Measurements from ENCODE around the gene NSG2. TPM values are rescaled to one million over a fixed set of nuclear protein-coding genes. Genes with fewer than 3 reads are reported as not detected.
"Not testable (repeated sequence)": the region's sequence is repeated elsewhere in the genome, so short reads cannot be mapped to it uniquely, and the experiment has no call there.

Gene NSG2
- total and polyA plus RNA-seq, 3 experiments from 2014 or later, result not detected

DNA sequence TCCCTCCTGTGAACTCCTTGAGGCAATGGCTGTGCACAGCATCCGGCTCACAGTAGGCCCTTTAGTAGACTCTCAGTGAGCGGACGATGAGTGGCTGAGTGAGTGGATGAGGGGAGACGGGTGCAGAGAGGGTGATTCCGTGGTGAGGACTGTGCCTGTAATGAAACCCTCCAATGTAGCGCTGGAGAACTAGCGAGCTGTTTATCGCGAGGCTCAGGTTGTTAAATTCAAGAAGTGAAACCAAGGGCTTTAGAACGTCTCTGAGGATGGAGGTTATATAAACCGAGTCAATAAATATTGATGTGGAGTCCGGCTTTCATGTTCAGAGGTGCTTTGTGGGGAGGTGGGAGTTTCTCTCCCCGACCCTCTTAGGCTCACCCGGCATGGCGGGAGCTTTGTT, 53.2 kb downstream of the NSG2 start:
- Histone ChIP-seq H3K36me3 (ENCODE audit: insufficient read depth, low read length) (no peaks in the 10 kb centered on the region), H3K4me1 (ENCODE audit: insufficient read depth, low read length) (no peaks in the 10 kb centered on the region), H3K27me3 (ENCODE audit: insufficient read depth, low read length, poor library complexity, severe bottlenecking) (no peaks in the 10 kb centered on the region), H3K4me3 (ENCODE audit: low read length) (no peak overlapping the region), H3K9me3 (ENCODE audit: low read length) (no peaks in the 10 kb centered on the region), H3K27ac (ENCODE audit: low read depth, low read length) (no peak overlapping the region)
- Mint-ChIP-seq H3K36me3 (no peaks in the 10 kb centered on the region), H3K4me1 (no peaks in the 10 kb centered on the region), H3K27me3 (peaks cover 0 to 2% of the 10 kb centered on the region in 2 donors), H3K4me3 (no peak overlapping the region), H3K9me3 (peaks cover 0 to 2% (median 0%) of the 10 kb centered on the region in 5 donors), H3K27ac (no peak overlapping the region)
- DNase-seq, result no peak
- ChIA-PET POLR2A (no interaction called here), CTCF (no interaction called here)

DNA sequence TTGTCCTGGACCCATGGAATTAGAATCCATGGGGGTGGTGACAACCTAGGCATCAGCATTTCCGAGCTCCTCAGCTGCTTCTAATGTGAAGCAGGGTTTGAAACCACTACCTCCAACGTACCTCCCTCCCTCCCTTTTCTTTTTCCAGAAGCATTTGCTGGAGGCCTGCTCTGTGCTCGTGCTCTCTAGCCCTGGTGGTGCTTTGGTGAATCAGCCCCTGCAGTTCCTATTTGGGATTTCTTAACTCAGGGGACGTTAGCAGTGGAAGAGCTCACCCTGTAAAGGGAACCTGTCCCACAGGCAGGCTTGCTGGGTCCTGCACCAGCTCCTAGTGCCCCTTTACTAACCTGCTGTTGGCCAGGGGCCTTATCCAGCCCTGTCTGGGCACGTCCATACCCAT, 55.0 kb downstream of the NSG2 start:
- Mint-ChIP-seq H3K27me3 (peaks cover 0 to 2% of the 10 kb centered on the region in 2 donors), H3K4me3 (no peak overlapping the region), H3K4me1 (no peaks in the 10 kb centered on the region), H3K27ac (no peak overlapping the region), H3K36me3 (no peaks in the 10 kb centered on the region), H3K9me3 (peaks cover 0 to 2% (median 0%) of the 10 kb centered on the region in 5 donors)
- ChIA-PET CTCF (no interaction called here), POLR2A (no interaction called here)
- Histone ChIP-seq H3K4me3 (ENCODE audit: low read length) (no peak overlapping the region), H3K27ac (ENCODE audit: low read depth, low read length) (no peak overlapping the region), H3K4me1 (ENCODE audit: insufficient read depth, low read length) (no peaks in the 10 kb centered on the region), H3K27me3 (ENCODE audit: insufficient read depth, low read length, poor library complexity, severe bottlenecking) (no peaks in the 10 kb centered on the region), H3K9me3 (ENCODE audit: low read length) (no peaks in the 10 kb centered on the region), H3K36me3 (ENCODE audit: insufficient read depth, low read length) (no peaks in the 10 kb centered on the region)
- DNase-seq, result no peak

DNA sequence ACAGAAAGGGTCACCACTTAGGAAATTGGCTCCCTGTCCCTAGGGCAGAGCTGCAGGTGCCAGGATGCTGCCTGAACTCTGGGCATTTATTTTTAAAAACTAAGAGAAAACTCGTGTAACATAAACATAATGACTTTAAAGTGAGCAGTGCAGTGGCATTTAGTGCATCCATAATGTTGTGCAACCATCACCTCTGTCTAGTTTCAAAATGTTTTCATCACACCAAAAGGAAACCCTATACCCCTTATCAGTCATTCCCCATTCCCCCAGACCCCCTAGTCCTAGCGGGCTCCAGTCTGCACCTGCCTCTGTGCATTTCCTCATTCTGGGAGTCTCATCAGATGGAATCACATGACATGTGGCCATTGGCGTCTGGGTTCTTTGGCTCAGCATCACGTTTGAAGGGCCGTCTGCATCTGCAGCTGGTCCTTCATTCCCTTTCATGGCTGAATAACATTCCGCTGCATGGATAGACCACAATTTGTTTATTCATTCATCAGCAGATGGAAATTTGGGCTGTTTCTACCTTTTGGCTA, 55.8 kb downstream of the NSG2 start:
- peaks cover 0 to 2% of the 10 kb centered on the region in 2 donors for H3K27me3 Mint-ChIP-seq
- Histone ChIP-seq H3K4me3 (ENCODE audit: low read length) (no peak overlapping the region), H3K36me3 (ENCODE audit: insufficient read depth, low read length) (no peaks in the 10 kb centered on the region), H3K9me3 (ENCODE audit: low read length) (no peaks in the 10 kb centered on the region), H3K27ac (ENCODE audit: low read depth, low read length) (no peak overlapping the region), H3K27me3 (ENCODE audit: insufficient read depth, low read length, poor library complexity, severe bottlenecking) (no peaks in the 10 kb centered on the region), H3K4me1 (ENCODE audit: insufficient read depth, low read length) (no peaks in the 10 kb centered on the region)
- H3K36me3 Mint-ChIP-seq, result no peaks in the 10 kb centered on the region
- no peak overlapping the region for H3K4me3 Mint-ChIP-seq
- DNase-seq, result no peak
- no peak overlapping the region for H3K27ac Mint-ChIP-seq
- H3K9me3 Mint-ChIP-seq, result peaks cover 0 to 2% (median 0%) of the 10 kb centered on the region in 5 donors
- CTCF ChIA-PET, result no interaction called here
- POLR2A ChIA-PET, result no interaction called here
- no peaks in the 10 kb centered on the region for H3K4me1 Mint-ChIP-seq

DNA sequence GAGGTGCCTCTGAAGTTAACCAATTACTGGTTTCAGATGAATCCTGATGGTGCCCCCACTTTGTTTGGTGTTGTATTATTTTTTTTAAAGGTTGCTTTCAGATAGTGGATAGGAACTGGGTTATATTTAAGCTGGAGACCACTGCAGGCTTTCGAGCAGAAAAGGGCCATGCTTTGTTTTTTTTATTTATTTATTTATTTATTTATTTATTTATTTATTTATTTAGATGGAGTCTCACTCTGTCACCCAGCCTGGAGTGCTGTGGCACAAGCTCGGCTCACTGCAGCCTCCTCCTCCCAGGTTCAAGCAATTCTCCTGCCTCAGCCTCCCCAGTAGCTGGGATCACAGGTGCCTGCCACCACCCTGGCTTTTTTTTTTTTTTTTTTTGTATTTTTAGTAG, 57.1 kb downstream of the NSG2 start:
- H3K27me3 Mint-ChIP-seq; H3K36me3 ChIP-seq (ENCODE audit: insufficient read depth, low read length); H3K27ac ChIP-seq (ENCODE audit: low read depth, low read length); CTCF ChIA-PET; H3K36me3 Mint-ChIP-seq; H3K9me3 Mint-ChIP-seq; H3K27me3 ChIP-seq (ENCODE audit: insufficient read depth, low read length, poor library complexity, severe bottlenecking); H3K4me1 Mint-ChIP-seq; POLR2A ChIA-PET; H3K27ac Mint-ChIP-seq; H3K4me3 ChIP-seq (ENCODE audit: low read length); H3K4me3 Mint-ChIP-seq; H3K9me3 ChIP-seq (ENCODE audit: low read length); DNase-seq; H3K4me1 ChIP-seq (ENCODE audit: insufficient read depth, low read length): not testable (repeated sequence)

DNA sequence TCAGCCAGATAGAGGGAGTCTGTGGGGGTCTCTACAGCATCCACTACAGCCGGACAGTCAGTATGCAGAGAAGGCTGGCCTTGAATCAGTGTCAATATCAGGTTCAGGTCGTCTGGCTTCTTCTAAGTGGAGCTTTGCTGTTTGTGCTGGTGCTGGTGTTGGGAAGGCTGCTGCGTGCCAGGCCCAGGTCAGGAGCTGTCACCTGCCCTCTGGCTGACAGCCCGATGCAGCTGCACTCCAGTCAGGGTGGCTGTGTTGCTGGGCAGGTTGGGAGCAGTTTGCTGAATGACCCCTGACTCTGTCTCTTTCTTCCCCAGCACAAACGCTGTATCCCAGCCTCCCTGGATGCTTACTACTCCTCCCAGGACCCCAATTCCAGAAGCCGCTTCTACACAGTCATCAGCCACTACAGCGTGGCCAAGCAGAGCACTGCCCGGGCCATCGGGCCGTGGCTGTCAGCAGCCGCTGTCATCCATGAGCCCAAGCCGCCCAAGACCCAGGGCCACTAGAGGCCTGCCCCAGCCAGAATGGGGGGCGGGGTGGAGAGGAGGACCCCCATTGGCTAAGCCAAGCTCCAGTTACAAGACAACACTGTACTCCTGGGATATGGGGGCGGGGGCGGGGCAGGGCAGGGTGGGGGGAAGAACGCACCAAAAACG, 61.6 kb downstream of the NSG2 start:
- Histone ChIP-seq H3K27me3 (ENCODE audit: insufficient read depth, low read length, poor library complexity, severe bottlenecking) (no peaks in the 10 kb centered on the region), H3K36me3 (ENCODE audit: insufficient read depth, low read length) (no peaks in the 10 kb centered on the region), H3K4me1 (ENCODE audit: insufficient read depth, low read length) (no peaks in the 10 kb centered on the region), H3K27ac (ENCODE audit: low read depth, low read length) (no peak overlapping the region), H3K9me3 (ENCODE audit: low read length) (no peaks in the 10 kb centered on the region), H3K4me3 (ENCODE audit: low read length) (no peak overlapping the region)
- H3K36me3 Mint-ChIP-seq, result no peaks in the 10 kb centered on the region
- H3K27ac Mint-ChIP-seq, result no peak overlapping the region
- H3K4me1 Mint-ChIP-seq, result no peaks in the 10 kb centered on the region
- DNase-seq, result no peak
- H3K27me3 Mint-ChIP-seq, result peaks cover 0 to 1% of the 10 kb centered on the region in 2 donors
- H3K4me3 Mint-ChIP-seq, result no peak overlapping the region
- POLR2A ChIA-PET, result no interaction called here
- CTCF ChIA-PET, result no interaction called here
- H3K9me3 Mint-ChIP-seq, result no peaks in the 10 kb centered on the region

DNA sequence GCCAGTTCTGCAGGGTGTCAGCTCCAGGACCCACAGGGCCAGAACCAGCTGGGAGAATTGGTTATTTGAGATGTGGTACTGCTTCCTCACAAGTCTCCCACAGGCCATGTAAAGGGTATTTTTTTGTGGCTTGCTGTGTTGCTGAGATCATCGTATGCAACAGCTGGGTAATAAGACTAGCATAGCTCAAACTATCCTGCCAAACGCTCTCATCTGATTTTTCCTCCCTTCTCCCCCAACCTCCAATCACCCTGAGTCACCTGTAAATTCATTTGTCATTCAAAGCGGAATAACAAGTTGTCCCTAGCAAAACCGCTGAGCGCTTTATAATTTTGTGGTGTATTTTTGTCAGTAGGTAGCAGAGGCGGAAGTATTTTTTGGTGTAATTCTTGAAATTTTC, 63.2 kb downstream of the NSG2 start:
- H3K9me3 Mint-ChIP-seq, result no peaks in the 10 kb centered on the region
- H3K27ac ChIP-seq (ENCODE audit: low read depth, low read length), result no peak overlapping the region
- no peaks in the 10 kb centered on the region for H3K36me3 Mint-ChIP-seq
- ChIA-PET POLR2A (no interaction called here), CTCF (no interaction called here)
- DNase-seq, result no peak
- H3K27me3 ChIP-seq (ENCODE audit: insufficient read depth, low read length, poor library complexity, severe bottlenecking), result no peaks in the 10 kb centered on the region
- H3K27me3 Mint-ChIP-seq, result peaks cover 0 to 1% of the 10 kb centered on the region in 2 donors
- no peaks in the 10 kb centered on the region for H3K9me3 ChIP-seq (ENCODE audit: low read length)
- no peaks in the 10 kb centered on the region for H3K4me1 ChIP-seq (ENCODE audit: insufficient read depth, low read length)
- no peak overlapping the region for H3K27ac Mint-ChIP-seq
- H3K4me1 Mint-ChIP-seq, result no peaks in the 10 kb centered on the region
- no peaks in the 10 kb centered on the region for H3K36me3 ChIP-seq (ENCODE audit: insufficient read depth, low read length)
- no peak overlapping the region for H3K4me3 ChIP-seq (ENCODE audit: low read length)
- H3K4me3 Mint-ChIP-seq, result no peak overlapping the region

DNA sequence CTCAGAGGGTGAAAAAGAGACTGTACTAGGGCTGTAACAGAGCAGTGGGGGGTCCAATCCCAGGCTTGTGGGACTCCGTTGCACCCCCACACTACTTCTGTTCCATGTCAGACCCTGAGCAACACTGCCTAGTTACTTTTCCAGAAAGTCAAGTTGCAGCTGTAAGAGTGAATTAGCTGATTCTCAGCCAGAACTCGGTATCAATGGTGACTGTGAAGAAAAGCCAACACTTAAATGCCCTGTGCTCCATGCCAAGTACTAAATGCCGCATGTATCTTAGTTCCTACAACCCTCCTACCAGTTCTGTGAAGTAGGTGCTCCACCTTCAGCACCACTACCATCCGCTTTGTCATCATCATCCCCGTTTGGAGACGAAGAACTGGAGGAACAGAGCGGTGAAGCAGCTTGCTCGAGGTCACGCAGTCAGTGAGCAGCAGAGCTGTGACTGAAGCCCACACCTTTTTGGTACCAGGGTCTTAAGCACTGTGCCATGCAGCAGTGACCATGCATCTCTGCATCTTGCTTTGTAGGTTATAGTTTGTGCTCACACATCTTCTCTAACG, 64.3 kb downstream of the NSG2 start:
- H3K27ac ChIP-seq (ENCODE audit: low read depth, low read length), result no peak overlapping the region
- Mint-ChIP-seq H3K4me3 (no peak overlapping the region), H3K4me1 (no peaks in the 10 kb centered on the region), H3K36me3 (no peaks in the 10 kb centered on the region), H3K9me3 (no peaks in the 10 kb centered on the region), H3K27me3 (peaks cover 0 to 1% of the 10 kb centered on the region in 2 donors), H3K27ac (no peak overlapping the region)
- no peaks in the 10 kb centered on the region for H3K36me3 ChIP-seq (ENCODE audit: insufficient read depth, low read length)
- no peak for DNase-seq
- ChIA-PET POLR2A (no interaction called here), CTCF (no interaction called here)
- no peaks in the 10 kb centered on the region for H3K27me3 ChIP-seq (ENCODE audit: insufficient read depth, low read length, poor library complexity, severe bottlenecking)
- H3K4me1 ChIP-seq (ENCODE audit: insufficient read depth, low read length), result no peaks in the 10 kb centered on the region
- no peaks in the 10 kb centered on the region for H3K9me3 ChIP-seq (ENCODE audit: low read length)
- H3K4me3 ChIP-seq (ENCODE audit: low read length), result no peak overlapping the region

DNA sequence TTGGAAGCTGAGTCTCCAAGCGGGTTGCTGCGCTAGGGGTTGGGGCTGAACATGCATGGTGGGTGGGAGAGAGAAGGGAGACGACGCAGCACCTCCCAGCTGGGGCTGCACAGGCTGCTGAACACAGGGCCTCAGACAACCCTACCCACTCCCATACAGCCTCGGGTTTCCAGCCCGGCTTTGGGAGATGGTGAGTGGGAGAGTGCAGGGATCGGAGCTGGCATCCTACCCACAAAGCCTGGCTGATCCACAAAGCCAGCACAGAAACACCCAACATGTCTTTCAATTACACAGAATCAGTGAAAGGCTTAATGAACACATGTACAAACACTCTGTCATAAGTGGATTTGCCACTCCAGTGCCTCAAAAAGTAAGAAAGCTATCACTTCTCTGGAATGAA, 64.8 kb downstream of the NSG2 start:
- Histone ChIP-seq H3K27me3 (ENCODE audit: insufficient read depth, low read length, poor library complexity, severe bottlenecking) (no peaks in the 10 kb centered on the region), H3K4me3 (ENCODE audit: low read length) (no peak overlapping the region), H3K4me1 (ENCODE audit: insufficient read depth, low read length) (no peaks in the 10 kb centered on the region), H3K9me3 (ENCODE audit: low read length) (no peaks in the 10 kb centered on the region), H3K36me3 (ENCODE audit: insufficient read depth, low read length) (no peaks in the 10 kb centered on the region), H3K27ac (ENCODE audit: low read depth, low read length) (no peak overlapping the region)
- ChIA-PET CTCF (no interaction called here), POLR2A (no interaction called here)
- H3K27me3 Mint-ChIP-seq, result peaks cover 1 to 2% of the 10 kb centered on the region in 2 donors
- no peaks in the 10 kb centered on the region for H3K4me1 Mint-ChIP-seq
- no peaks in the 10 kb centered on the region for H3K9me3 Mint-ChIP-seq
- H3K36me3 Mint-ChIP-seq, result no peaks in the 10 kb centered on the region
- no peak overlapping the region for H3K27ac Mint-ChIP-seq
- no peak for DNase-seq
- H3K4me3 Mint-ChIP-seq, result no peak overlapping the region

Measured in CD8-positive, alpha-beta memory T cell (primary cell).